GM12878 (cell line): ENCODE measurements around the gene FAT1.

Experiments
- CEBPB ChIP-seq, 2 experiments: fragments of 150-350 bp in 1 of 2; IDR thresholded peaks; 2 replicates each; pipeline ENCODE4 v1.6.1; 2012 to 2014; ENCODE audit warnings: low read depth in 2 of 2, low read length in 2 of 2, borderline replicate concordance in 1 of 2, inconsistent platforms in 1 of 2
- CHD2 ChIP-seq: IDR thresholded peaks from 2 replicates; pipeline ENCODE4 v1.6.1; 2011; ENCODE audit warnings: low read depth, low read length, improper control_type of control experiment, borderline replicate concordance
- FOXK2 ChIP-seq: fragments of 450-650 bp; IDR thresholded peaks from 2 replicates; pipeline ENCODE4 v1.6.1; 2017; ENCODE audit warnings: mild to moderate bottlenecking, moderate library complexity
- POLR2A ChIP-seq: IDR thresholded peaks from 2 replicates; pipeline ENCODE4 v1.6.1; 2011; ENCODE audit warnings: low read depth, mild to moderate bottlenecking, low read length
- YBX1 ChIP-seq: fragments of 450-650 bp; IDR thresholded peaks from 2 replicates; pipeline ENCODE4 v1.6.1; 2016; ENCODE audit warnings: antibody characterized with exemption
- ZNF274 ChIP-seq: IDR thresholded peaks from one replicate; pipeline ENCODE4 v1.8.0; 2011; ENCODE audit not compliant: insufficient read length, insufficient read depth
- ZZZ3 ChIP-seq: IDR thresholded peaks from 2 replicates; pipeline ENCODE4 v1.6.1; 2011; ENCODE audit warnings: low read depth; ENCODE audit not compliant: control insufficient read depth, insufficient read length
- TF ChIP-seq, protein P1 (sequence below), 3 experiments: IDR thresholded peaks in 2 of 3; conservative IDR thresholded peaks in 1 of 3; 2 replicates each; pipeline ENCODE4 v1.5.1; 2011; ENCODE audit warnings: low read depth in 3 of 3, low read length in 3 of 3, mild to moderate bottlenecking in 3 of 3, control low read depth in 2 of 3, moderate library complexity in 2 of 3, inconsistent platforms in 1 of 3, mixed read lengths in 1 of 3; ENCODE audit not compliant: control insufficient read depth in 2 of 3, insufficient read depth in 1 of 3; ENCODE audit errors: extremely low read depth in 1 of 3

DNA sequence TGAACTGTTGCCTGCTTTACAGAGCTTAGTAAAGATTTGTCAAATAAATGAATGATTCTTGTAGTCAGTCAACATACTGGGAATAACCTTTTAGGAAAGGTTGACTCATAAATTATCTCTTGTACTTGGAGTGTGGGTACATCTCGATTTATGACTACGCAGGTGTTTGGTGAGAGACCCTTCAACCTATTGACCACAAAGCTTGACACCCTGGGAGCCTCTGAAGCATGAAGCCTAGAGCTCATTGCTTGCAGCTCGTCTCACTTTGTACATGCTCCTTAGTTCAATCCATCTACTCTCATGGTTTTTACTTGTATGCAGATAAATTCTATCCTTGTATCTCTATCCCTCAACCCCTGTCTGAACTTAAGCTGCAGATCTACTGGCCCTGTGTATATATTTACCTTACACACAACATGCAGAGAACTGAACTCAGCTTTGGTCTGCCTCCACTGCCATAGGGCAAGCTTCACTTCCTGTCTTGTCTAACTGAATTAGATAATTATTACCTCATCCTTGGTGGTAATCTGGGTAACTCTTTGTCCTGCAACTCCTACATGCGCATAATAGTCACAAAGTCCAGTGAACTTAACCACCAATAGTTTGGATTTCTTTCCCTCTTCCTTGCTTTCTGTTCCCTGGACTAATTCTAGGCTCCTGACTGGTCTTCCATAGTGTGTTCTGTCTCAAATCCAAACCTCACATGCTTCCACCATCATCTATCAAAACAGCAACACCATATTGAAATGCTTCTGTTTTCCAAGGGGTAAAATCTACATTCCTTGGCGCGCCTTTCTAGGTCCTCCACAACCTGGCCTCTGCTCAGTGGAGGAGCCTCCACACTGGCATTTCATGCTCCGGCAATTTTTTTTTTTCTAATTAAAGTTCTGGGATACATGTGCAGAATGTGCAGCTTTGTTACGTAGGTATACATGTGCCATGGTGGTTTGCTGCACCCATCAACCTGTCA, 32.2 kb upstream of the FAT1 start:
- TF ChIP-seq, protein P1, sequence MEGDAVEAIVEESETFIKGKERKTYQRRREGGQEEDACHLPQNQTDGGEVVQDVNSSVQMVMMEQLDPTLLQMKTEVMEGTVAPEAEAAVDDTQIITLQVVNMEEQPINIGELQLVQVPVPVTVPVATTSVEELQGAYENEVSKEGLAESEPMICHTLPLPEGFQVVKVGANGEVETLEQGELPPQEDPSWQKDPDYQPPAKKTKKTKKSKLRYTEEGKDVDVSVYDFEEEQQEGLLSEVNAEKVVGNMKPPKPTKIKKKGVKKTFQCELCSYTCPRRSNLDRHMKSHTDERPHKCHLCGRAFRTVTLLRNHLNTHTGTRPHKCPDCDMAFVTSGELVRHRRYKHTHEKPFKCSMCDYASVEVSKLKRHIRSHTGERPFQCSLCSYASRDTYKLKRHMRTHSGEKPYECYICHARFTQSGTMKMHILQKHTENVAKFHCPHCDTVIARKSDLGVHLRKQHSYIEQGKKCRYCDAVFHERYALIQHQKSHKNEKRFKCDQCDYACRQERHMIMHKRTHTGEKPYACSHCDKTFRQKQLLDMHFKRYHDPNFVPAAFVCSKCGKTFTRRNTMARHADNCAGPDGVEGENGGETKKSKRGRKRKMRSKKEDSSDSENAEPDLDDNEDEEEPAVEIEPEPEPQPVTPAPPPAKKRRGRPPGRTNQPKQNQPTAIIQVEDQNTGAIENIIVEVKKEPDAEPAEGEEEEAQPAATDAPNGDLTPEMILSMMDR (IDR thresholded peaks at IDR 0.05 in 2 of 3, conservative IDR thresholded peaks at IDR 0.05 in 1 of 3; ENCODE audit: control insufficient read depth in 2 of 3, extremely low read depth in 1 of 3, insufficient read depth in 1 of 3, low read depth in 3 of 3, low read length in 3 of 3), result no peak
- TF ChIP-seq CHD2 (no peak), ZNF274 (no peak), YBX1 (no peak), POLR2A (no peak), FOXK2 (no peak), CEBPB (IDR thresholded peaks at IDR 0.05; ENCODE audit: borderline replicate concordance in 1 of 2, low read depth in 2 of 2, low read length in 2 of 2) (no peak), ZZZ3 (no peak)
